ENCODE results near the gene TBC1D5. TPM values are rescaled to one million over a fixed set of nuclear protein-coding genes. Genes with fewer than 3 reads are reported as not detected.
A peak's percentile ranks its signal among the peaks of the same experiment; 100 is the strongest.

Gene TBC1D5
- total RNA-seq, 1 experiment from 2014 or later: 30.4 TPM

DNA sequence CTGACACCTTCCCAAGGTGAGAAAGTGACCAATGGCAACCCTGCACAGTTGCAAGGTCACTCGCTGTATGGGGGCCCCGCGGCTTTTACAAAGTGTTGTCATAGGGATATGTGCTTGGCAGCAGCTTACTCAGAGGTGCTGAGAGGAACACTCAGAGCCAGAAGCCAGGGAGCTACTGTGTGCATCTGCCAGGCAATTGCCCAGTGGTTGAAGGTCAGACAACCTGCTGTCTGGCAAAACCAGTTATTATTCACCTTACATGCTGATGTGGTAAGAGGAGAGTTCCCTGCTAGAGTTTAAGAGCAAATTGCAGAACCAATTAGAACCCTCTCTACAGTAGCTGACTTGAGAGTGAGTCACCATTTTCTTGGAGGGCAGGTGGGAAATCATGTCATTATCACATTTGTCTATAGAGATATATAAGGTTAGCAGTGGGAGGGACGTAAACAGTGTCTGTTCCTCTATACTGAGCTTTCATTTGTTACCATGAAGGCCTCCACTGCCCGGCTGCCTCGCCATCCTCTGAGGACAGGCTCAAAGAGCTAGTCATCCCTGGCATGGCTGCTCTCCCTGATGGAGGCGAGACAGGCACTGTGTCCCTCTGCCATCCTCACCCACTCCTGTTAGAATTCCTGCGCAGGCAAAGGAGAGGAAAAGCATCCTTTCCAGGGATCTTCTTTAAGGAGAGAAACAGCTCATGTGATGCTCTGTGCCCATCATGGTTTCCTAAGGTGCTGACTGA is 583.3 kb downstream of the TBC1D5 start:
- H3K4me1 ChIP-seq (ENCODE audit: control insufficient read depth, insufficient read depth, low read length): no peaks in the 10 kb centered on the region
- ATAC-seq (no peak), DNase-seq (ENCODE audit: low read depth, low spot score) (no peak)
- intact Hi-C loops (cut with micrococcal nuclease; ENCODE audit: unreplicated experiment) (no loop called here), in situ Hi-C loops (cut with HindIII; ENCODE audit: low pct_unique_long_range_greater_than_20kb, low sequenced_read_pairs) (no loop called here)
- ChIA-PET POLR2A (no interaction called here), CTCF (no interaction called here)
- H3K9me3 ChIP-seq (ENCODE audit: control insufficient read depth, insufficient read depth, low read depth, low read length): no peaks in the 10 kb centered on the region
- no peaks in the 10 kb centered on the region for H3K27me3 ChIP-seq (ENCODE audit: control insufficient read depth, insufficient read depth, low read length)
- TF ChIP-seq POLR2AphosphoS5 (IDR thresholded peaks at IDR 0.05; ENCODE audit: low read depth, low read length): no peak
- TF ChIP-seq, protein P1, sequence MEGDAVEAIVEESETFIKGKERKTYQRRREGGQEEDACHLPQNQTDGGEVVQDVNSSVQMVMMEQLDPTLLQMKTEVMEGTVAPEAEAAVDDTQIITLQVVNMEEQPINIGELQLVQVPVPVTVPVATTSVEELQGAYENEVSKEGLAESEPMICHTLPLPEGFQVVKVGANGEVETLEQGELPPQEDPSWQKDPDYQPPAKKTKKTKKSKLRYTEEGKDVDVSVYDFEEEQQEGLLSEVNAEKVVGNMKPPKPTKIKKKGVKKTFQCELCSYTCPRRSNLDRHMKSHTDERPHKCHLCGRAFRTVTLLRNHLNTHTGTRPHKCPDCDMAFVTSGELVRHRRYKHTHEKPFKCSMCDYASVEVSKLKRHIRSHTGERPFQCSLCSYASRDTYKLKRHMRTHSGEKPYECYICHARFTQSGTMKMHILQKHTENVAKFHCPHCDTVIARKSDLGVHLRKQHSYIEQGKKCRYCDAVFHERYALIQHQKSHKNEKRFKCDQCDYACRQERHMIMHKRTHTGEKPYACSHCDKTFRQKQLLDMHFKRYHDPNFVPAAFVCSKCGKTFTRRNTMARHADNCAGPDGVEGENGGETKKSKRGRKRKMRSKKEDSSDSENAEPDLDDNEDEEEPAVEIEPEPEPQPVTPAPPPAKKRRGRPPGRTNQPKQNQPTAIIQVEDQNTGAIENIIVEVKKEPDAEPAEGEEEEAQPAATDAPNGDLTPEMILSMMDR (IDR thresholded peaks at IDR 0.05): no peak
- TF ChIP-seq SIN3A (IDR thresholded peaks at IDR 0.05; ENCODE audit: borderline replicate concordance, insufficient read depth, low read depth, low read length): no peak
- no peak for TF ChIP-seq TCF7L2 (IDR thresholded peaks at IDR 0.05; ENCODE audit: low read depth, low read length)
- no peak overlapping the region for H3K27ac ChIP-seq (ENCODE audit: low read length)
- no peak overlapping the region for H3K4me3 ChIP-seq (ENCODE audit: low read depth in 2 of 2, low read length in 2 of 2)
- no peaks in the 10 kb centered on the region for H3K36me3 ChIP-seq (ENCODE audit: control insufficient read depth, insufficient read depth, low read length)
- BruUV-seq (replicated peaks): no TSS peak

DNA sequence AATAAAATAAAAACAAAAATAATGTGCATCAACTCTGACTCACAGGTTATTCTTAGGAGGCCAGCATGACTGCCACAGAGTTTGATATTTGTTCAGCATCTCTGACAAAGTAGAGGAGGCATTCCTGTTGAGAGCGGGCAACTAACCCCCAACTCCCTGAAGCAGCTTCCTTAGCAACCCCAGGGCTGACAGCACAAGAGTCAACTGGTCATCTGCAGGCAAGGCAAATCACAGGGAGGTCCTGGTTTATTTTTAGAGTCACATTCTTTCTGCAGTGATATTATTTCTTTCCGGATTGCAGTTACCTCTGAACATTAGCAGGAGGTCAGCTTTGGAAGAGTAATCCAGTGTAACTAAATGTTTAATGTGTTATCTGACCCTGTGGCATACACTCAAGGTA is 584.7 kb downstream of the TBC1D5 start:
- Histone ChIP-seq H3K4me1 (ENCODE audit: control insufficient read depth, insufficient read depth, low read length) (no peaks in the 10 kb centered on the region), H3K4me3 (ENCODE audit: low read depth in 2 of 2, low read length in 2 of 2) (no peak overlapping the region), H3K27me3 (ENCODE audit: control insufficient read depth, insufficient read depth, low read length) (no peaks in the 10 kb centered on the region), H3K27ac (ENCODE audit: low read length) (no peak overlapping the region), H3K36me3 (ENCODE audit: control insufficient read depth, insufficient read depth, low read length) (no peaks in the 10 kb centered on the region), H3K9me3 (ENCODE audit: control insufficient read depth, insufficient read depth, low read depth, low read length) (no peaks in the 10 kb centered on the region)
- intact Hi-C loops (cut with micrococcal nuclease; ENCODE audit: unreplicated experiment) (no loop called here), in situ Hi-C loops (cut with HindIII; ENCODE audit: low pct_unique_long_range_greater_than_20kb, low sequenced_read_pairs) (no loop called here)
- DNase-seq (ENCODE audit: low read depth, low spot score) (peak; percentile 25), ATAC-seq (peak; percentile 66; the same call in 1 of the 2 replicates)
- TF ChIP-seq POLR2AphosphoS5 (IDR thresholded peaks at IDR 0.05; ENCODE audit: low read depth, low read length) (no peak), TCF7L2 (IDR thresholded peaks at IDR 0.05; ENCODE audit: low read depth, low read length) (no peak), SIN3A (IDR thresholded peaks at IDR 0.05; ENCODE audit: borderline replicate concordance, insufficient read depth, low read depth, low read length) (no peak)
- TF ChIP-seq, protein P2, sequence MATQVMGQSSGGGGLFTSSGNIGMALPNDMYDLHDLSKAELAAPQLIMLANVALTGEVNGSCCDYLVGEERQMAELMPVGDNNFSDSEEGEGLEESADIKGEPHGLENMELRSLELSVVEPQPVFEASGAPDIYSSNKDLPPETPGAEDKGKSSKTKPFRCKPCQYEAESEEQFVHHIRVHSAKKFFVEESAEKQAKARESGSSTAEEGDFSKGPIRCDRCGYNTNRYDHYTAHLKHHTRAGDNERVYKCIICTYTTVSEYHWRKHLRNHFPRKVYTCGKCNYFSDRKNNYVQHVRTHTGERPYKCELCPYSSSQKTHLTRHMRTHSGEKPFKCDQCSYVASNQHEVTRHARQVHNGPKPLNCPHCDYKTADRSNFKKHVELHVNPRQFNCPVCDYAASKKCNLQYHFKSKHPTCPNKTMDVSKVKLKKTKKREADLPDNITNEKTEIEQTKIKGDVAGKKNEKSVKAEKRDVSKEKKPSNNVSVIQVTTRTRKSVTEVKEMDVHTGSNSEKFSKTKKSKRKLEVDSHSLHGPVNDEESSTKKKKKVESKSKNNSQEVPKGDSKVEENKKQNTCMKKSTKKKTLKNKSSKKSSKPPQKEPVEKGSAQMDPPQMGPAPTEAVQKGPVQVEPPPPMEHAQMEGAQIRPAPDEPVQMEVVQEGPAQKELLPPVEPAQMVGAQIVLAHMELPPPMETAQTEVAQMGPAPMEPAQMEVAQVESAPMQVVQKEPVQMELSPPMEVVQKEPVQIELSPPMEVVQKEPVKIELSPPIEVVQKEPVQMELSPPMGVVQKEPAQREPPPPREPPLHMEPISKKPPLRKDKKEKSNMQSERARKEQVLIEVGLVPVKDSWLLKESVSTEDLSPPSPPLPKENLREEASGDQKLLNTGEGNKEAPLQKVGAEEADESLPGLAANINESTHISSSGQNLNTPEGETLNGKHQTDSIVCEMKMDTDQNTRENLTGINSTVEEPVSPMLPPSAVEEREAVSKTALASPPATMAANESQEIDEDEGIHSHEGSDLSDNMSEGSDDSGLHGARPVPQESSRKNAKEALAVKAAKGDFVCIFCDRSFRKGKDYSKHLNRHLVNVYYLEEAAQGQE (IDR thresholded peaks at IDR 0.05; ENCODE audit: insufficient read depth in 1 of 2, low read depth in 2 of 2, low read length in 1 of 2): no peak
- TF ChIP-seq, protein P1 (IDR thresholded peaks at IDR 0.05): no peak
- POLR2A ChIA-PET: no interaction called here
- TSS peak; percentile 61 for BruUV-seq (replicated peaks)
- CTCF ChIA-PET: no interaction called here

All from Panc1 (cell line).